Neural progenitor cell (in vitro differentiated cells): Measurements from ENCODE around the gene ODC1. TPM values are rescaled to one million over a fixed set of nuclear protein-coding genes. Genes with fewer than 3 reads are reported as not detected.

Source experiments
- DNase-seq: peaks from one replicate; pipeline ENCODE4 v3.0.0-alpha.2; 2016; ENCODE audit warnings: low spot score
- H2AFZ ChIP-seq: fragments of 200-600 bp; sonication (generic); replicated peaks from 2 replicates; pipeline ENCODE4 v1.6.1; 2016; ENCODE audit warnings: antibody characterized with exemption
- H3F3A ChIP-seq: fragments of 200-600 bp; sonication (generic); 2 replicates; pipeline ENCODE4 v1.6.1; 2016; ENCODE audit warnings: antibody characterized with exemption, low read depth
- H3K27ac ChIP-seq: fragments of 200-600 bp; sonication (generic); 2 replicates; pipeline ENCODE4 v1.5.1; 2016; ENCODE audit warnings: mild to moderate bottlenecking
- H3K27me3 ChIP-seq: fragments of 200-600 bp; sonication (generic); 2 replicates; pipeline ENCODE4 v1.6.1; 2016; ENCODE audit warnings: mild to moderate bottlenecking, moderate library complexity
- H3K36me3 ChIP-seq: fragments of 200-600 bp; sonication (generic); 2 replicates; pipeline ENCODE4 v1.5.1; 2016
- H3K4me1 ChIP-seq: fragments of 200-600 bp; sonication (generic); 2 replicates; pipeline ENCODE4 v1.6.1; 2016; ENCODE audit warnings: mixed run types
- H3K4me2 ChIP-seq: fragments of 200-600 bp; sonication (generic); 2 replicates; pipeline ENCODE4 v1.6.1; 2016
- H3K4me3 ChIP-seq: fragments of 200-600 bp; sonication (generic); 2 replicates; pipeline ENCODE4 v1.5.1; 2016
- H3K79me2 ChIP-seq: fragments of 200-600 bp; sonication (generic); 2 replicates; pipeline ENCODE4 v1.6.1; 2016; ENCODE audit warnings: low read depth
- H3K9ac ChIP-seq: fragments of 200-600 bp; sonication (generic); 2 replicates; pipeline ENCODE4 v1.6.1; 2016
- H3K9me3 ChIP-seq: fragments of 200-600 bp; sonication (generic); 2 replicates; pipeline ENCODE4 v1.5.1; 2016; ENCODE audit warnings: low read depth
- H4K20me1 ChIP-seq: fragments of 200-600 bp; sonication (generic); 2 replicates; pipeline ENCODE4 v1.6.1; 2016; ENCODE audit warnings: low read depth
- H3K27ac Mint-ChIP-seq: 3 replicates; pipeline ENCODE4 v1.8.0; 2021; ENCODE audit warnings: mixed read lengths
- H3K27me3 Mint-ChIP-seq: 2 replicates; pipeline ENCODE4 v1.8.0; 2022; ENCODE audit warnings: low read depth, mild to moderate bottlenecking, inconsistent platforms, moderate library complexity, mixed read lengths; ENCODE audit not compliant: insufficient read depth
- H3K36me3 Mint-ChIP-seq: 3 replicates; pipeline ENCODE4 v1.8.0; 2021; ENCODE audit warnings: mixed read lengths
- H3K4me1 Mint-ChIP-seq: 3 replicates; pipeline ENCODE4 v1.8.0; 2021; ENCODE audit warnings: mixed read lengths
- H3K4me3 Mint-ChIP-seq: 3 replicates; pipeline ENCODE4 v1.8.0; 2021; ENCODE audit warnings: mild to moderate bottlenecking, moderate library complexity, mixed read lengths
- H3K9me3 Mint-ChIP-seq: 3 replicates; pipeline ENCODE4 v1.8.0; 2020; ENCODE audit warnings: mixed read lengths
- CTCF ChIP-seq: fragments of 200-600 bp; sonication (generic); IDR thresholded peaks from 2 replicates; pipeline ENCODE4 v1.5.1; 2017; ENCODE audit warnings: antibody characterized with exemption, mild to moderate bottlenecking
- EZH2 ChIP-seq: fragments of 200-600 bp; sonication (generic); IDR thresholded peaks from 2 replicates; pipeline ENCODE4 v1.6.1; 2017; ENCODE audit warnings: antibody characterized with exemption, mild to moderate bottlenecking, moderate library complexity
- EZH2phosphoT487 ChIP-seq: fragments of 200-600 bp; sonication (generic); IDR thresholded peaks from 2 replicates; pipeline ENCODE4 v1.6.1; 2017; ENCODE audit warnings: antibody characterized with exemption
- total RNA-seq: library from RNA; depleted of rRNA; stranded (reverse); fragments of >200 nt; gene quantifications from 2 replicates; pipeline ENCODE4 v1.2.3, GENCODE V29; 2015; ENCODE audit warnings: low replicate concordance

The ODC1 gene
- total RNA-seq, 1 donor from 2014 or later: 437 TPM

GRCh38 chr2:10454505-10454904, 6.4 kb upstream of the ODC1 start:
- Histone ChIP-seq H2AFZ (no peak overlapping the region), H3K4me1 (peaks cover 14% of the 10 kb centered on the region), H3K4me2 (no peak overlapping the region), H3K27ac (no peak overlapping the region), H3F3A (peaks cover 9% of the 10 kb centered on the region), H3K9ac (no peak overlapping the region), H3K9me3 (no peaks in the 10 kb centered on the region), H3K27me3 (peaks cover 10% of the 10 kb centered on the region), H3K79me2 (no peaks in the 10 kb centered on the region), H3K4me3 (no peak overlapping the region), H3K36me3 (no peaks in the 10 kb centered on the region), H4K20me1 (no peaks in the 10 kb centered on the region)
- Mint-ChIP-seq H3K27me3 (peaks cover 4% of the 10 kb centered on the region), H3K9me3 (no peaks in the 10 kb centered on the region), H3K36me3 (peaks cover 4% of the 10 kb centered on the region), H3K4me3 (no peak overlapping the region), H3K4me1 (peaks cover 33% of the 10 kb centered on the region), H3K27ac (peak overlapping the region; percentile 90)
- no peak for DNase-seq
- no peak for TF ChIP-seq EZH2
- no peak for TF ChIP-seq CTCF
- TF ChIP-seq EZH2phosphoT487: no peak

- Mint-ChIP-seq H3K4me1 (peaks cover 36% of the 10 kb centered on the region), H3K36me3 (peaks cover 4% of the 10 kb centered on the region), H3K27ac (peak overlapping the region; percentile 86), H3K27me3 (peaks cover 3% of the 10 kb centered on the region), H3K4me3 (no peak overlapping the region), H3K9me3 (no peaks in the 10 kb centered on the region)
- Histone ChIP-seq H3K4me2 (peak overlapping the region; percentile 38), H3K27me3 (peaks cover 15% of the 10 kb centered on the region), H2AFZ (no peak overlapping the region), H4K20me1 (no peaks in the 10 kb centered on the region), H3F3A (peaks cover 12% of the 10 kb centered on the region), H3K4me1 (peaks cover 19% of the 10 kb centered on the region), H3K27ac (no peak overlapping the region), H3K79me2 (no peaks in the 10 kb centered on the region), H3K9ac (no peak overlapping the region), H3K4me3 (no peak overlapping the region), H3K36me3 (no peaks in the 10 kb centered on the region), H3K9me3 (no peaks in the 10 kb centered on the region)
- no peak for DNase-seq
- TF ChIP-seq EZH2phosphoT487: no peak
- TF ChIP-seq EZH2: no peak
- TF ChIP-seq CTCF: no peak
These were observed 5.8 kb upstream of the ODC1 start for GRCh38 chr2:10453905-10454298.

- Histone ChIP-seq H3K79me2 (no peaks in the 10 kb centered on the region), H3K36me3 (no peaks in the 10 kb centered on the region), H3K4me3 (no peak overlapping the region), H3K4me2 (peak overlapping the region; percentile 38), H3K27me3 (peaks cover 15% of the 10 kb centered on the region), H2AFZ (no peak overlapping the region), H3F3A (peaks cover 16% of the 10 kb centered on the region), H3K9ac (no peak overlapping the region), H4K20me1 (no peaks in the 10 kb centered on the region), H3K9me3 (no peaks in the 10 kb centered on the region), H3K27ac (no peak overlapping the region), H3K4me1 (peaks cover 19% of the 10 kb centered on the region)
- DNase-seq: peak; percentile 73
- peak overlapping the region; percentile 86 for H3K27ac Mint-ChIP-seq
- no peak overlapping the region for H3K4me3 Mint-ChIP-seq
- H3K27me3 Mint-ChIP-seq: peaks cover 3% of the 10 kb centered on the region
- H3K36me3 Mint-ChIP-seq: peaks cover 4% of the 10 kb centered on the region
- H3K4me1 Mint-ChIP-seq: peaks cover 36% of the 10 kb centered on the region
- TF ChIP-seq CTCF (no peak), EZH2 (no peak), EZH2phosphoT487 (no peak)
- H3K9me3 Mint-ChIP-seq: no peaks in the 10 kb centered on the region
These were observed 5.1 kb upstream of the ODC1 start for GRCh38 chr2:10452956-10453904.
